Vagina (tissue), 2 donors: ENCODE measurements around the gene LMNA. TPM values are rescaled to one million over a fixed set of nuclear protein-coding genes. Genes with fewer than 3 reads are reported as not detected.

ENCODE experiments used
- DNase-seq, 2 donors: peaks; one replicate each; pipeline ENCODE4 v3.0.0-alpha.2; 2017; ENCODE audit errors: extremely low spot score in 2 of 2
- H3K27ac ChIP-seq: fragments of 200-600 bp; sonication (generic); one replicate; pipeline ENCODE4 v1.5.1; 2019
- H3K27me3 ChIP-seq: fragments of 200-600 bp; sonication (generic); one replicate; pipeline ENCODE4 v1.5.1; 2019
- H3K36me3 ChIP-seq, 2 donors: fragments of 200-600 bp; sonication (generic); one replicate each; pipeline ENCODE4 v1.5.1; 2017 to 2019
- H3K4me1 ChIP-seq: fragments of 200-600 bp; sonication (generic); one replicate; pipeline ENCODE4 v1.5.1; 2019
- H3K4me3 ChIP-seq, 2 donors: fragments of 200-600 bp; sonication (generic); 1 replicate in 1 of 2; 2 replicates in 1 of 2; pipeline ENCODE4 v1.5.1; 2016 to 2019
- H3K9me3 ChIP-seq: fragments of 200-600 bp; sonication (generic); one replicate; pipeline ENCODE4 v1.5.1; 2019
- POLR2A ChIP-seq, 2 donors: fragments of 450-650 bp; IDR thresholded peaks; one replicate each; pipeline ENCODE4 v1.6.1; 2017; ENCODE audit warnings: antibody characterized with exemption in 2 of 2, mild to moderate bottlenecking in 2 of 2, moderate library complexity in 2 of 2
- POLR2AphosphoS5 ChIP-seq, 2 donors: sonication (generic); formaldehyde crosslinking; IDR thresholded peaks; one replicate each; pipeline ENCODE4 v1.9.0; 2017; ENCODE audit warnings: antibody characterized with exemption in 2 of 2, mild to moderate bottlenecking in 2 of 2, low read depth in 1 of 2; ENCODE audit not compliant: insufficient read depth in 1 of 2
- intact Hi-C: fragments of 100-400 bp; cut with DNase I; formaldehyde crosslinking; loops from one replicate; pipeline ENCODE4 v1.15.1; 2023
- total RNA-seq: library from RNA; depleted of rRNA; stranded (reverse); fragments of >200 nt; gene quantifications from one replicate; pipeline ENCODE4 v1.2.3, GENCODE V29; 2016
- TF ChIP-seq, protein P1 (sequence below), 3 experiments: fragments of 450-650 bp in 2 of 3; fragments of 200-600 bp in 1 of 3; sonication (generic) in 1 of 3; IDR thresholded peaks; one replicate each; pipeline ENCODE4 v1.5.1; 2017 to 2019; ENCODE audit warnings: antibody characterized with exemption in 3 of 3, mild to moderate bottlenecking in 2 of 3, moderate library complexity in 2 of 3

The LMNA gene
- total RNA-seq, 1 donor from 2014 or later = 436 TPM

DNA sequence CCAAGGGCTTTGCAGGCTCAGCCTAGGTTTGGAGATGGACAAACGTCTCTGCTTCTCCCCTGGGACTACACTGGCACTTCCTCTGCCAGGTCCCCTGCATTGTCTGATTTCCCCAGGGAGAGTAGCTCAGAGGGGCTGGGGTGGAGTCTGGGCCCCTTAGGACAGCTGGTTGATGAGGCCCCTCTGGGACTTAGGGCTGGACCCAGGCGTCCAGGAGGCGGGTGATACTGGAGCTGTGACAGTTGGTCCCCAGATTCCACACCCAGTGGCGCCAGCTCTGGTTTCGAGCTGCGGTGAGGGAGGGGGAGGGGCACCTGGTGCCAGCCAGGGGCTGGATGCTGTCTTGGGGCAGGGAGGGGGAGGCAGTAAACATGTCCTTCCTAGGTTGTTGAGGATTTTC, 24.8 kb upstream of the LMNA start:
- intact Hi-C loops = no loop called here
- no peaks in the 10 kb centered on the region for H3K36me3 ChIP-seq
- H3K9me3 ChIP-seq = no peaks in the 10 kb centered on the region
- no peak for DNase-seq
- TF ChIP-seq, protein P1, sequence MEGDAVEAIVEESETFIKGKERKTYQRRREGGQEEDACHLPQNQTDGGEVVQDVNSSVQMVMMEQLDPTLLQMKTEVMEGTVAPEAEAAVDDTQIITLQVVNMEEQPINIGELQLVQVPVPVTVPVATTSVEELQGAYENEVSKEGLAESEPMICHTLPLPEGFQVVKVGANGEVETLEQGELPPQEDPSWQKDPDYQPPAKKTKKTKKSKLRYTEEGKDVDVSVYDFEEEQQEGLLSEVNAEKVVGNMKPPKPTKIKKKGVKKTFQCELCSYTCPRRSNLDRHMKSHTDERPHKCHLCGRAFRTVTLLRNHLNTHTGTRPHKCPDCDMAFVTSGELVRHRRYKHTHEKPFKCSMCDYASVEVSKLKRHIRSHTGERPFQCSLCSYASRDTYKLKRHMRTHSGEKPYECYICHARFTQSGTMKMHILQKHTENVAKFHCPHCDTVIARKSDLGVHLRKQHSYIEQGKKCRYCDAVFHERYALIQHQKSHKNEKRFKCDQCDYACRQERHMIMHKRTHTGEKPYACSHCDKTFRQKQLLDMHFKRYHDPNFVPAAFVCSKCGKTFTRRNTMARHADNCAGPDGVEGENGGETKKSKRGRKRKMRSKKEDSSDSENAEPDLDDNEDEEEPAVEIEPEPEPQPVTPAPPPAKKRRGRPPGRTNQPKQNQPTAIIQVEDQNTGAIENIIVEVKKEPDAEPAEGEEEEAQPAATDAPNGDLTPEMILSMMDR (IDR thresholded peaks at IDR 0.05) = no peak
- TF ChIP-seq POLR2AphosphoS5 (IDR thresholded peaks at IDR 0.05; ENCODE audit: insufficient read depth in 1 of 2, low read depth in 1 of 2) (no peak), POLR2A (IDR thresholded peaks at IDR 0.05) (no peak)
- no peaks in the 10 kb centered on the region for H3K27me3 ChIP-seq
- no peak overlapping the region for H3K27ac ChIP-seq
- peaks cover 10% of the 10 kb centered on the region for H3K4me1 ChIP-seq
- H3K4me3 ChIP-seq = no peak overlapping the region

DNA sequence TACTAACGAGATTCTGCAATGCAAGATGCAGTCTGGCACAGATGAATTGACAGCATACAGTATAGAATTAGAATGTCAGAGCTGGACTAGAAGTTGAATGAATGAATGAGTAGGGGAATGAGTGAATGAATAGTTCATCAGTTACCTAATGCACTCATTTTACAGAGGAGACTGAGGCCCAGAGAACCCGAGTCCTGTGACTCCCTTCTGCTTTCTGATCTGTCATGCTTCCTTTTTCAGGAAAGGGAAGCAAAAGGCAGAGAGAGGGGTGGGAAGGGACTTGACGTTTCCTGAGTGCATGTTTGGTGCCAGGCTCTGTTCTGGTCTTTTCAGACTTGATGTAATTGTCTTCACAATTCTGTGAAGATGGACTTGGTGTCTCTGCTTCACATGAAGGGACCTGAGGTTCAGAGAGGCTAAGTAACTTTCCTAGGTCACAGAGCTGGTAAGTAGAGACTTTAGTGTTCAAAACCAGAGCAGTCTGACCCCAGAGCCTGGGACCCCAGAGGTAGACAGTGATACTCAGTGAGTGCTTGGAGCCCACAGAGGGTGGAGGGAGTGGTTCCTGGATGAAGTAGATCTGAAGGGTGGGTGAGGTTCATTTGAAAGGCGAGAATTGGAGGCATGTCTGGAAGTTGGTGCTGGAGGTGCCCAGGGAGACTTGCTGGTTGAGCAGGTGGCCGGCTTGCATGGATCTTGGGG, 24.2 kb upstream of the LMNA start:
- Histone ChIP-seq H3K27me3 (no peaks in the 10 kb centered on the region), H3K4me1 (peaks cover 10% of the 10 kb centered on the region), H3K27ac (no peak overlapping the region)

DNA sequence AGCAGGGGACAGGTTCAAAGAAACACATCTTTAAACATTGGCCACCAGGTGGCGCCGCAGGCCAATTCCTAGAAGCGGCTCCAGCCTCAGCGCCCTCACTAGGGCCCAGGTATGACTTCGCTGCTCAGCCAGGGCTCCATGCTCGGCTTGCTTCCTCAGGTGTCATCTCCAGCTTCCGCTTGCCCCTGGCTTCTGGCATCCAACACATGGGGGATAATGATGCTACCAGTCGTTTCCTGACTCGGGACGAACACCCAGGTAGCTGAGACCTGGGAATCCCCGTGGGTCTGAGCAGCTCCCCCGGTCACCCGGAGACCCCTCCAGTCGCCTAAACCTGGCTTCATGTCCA, 23.7 kb upstream of the LMNA start:
- no peak for DNase-seq
- Histone ChIP-seq H3K36me3 (no peaks in the 10 kb centered on the region), H3K9me3 (no peaks in the 10 kb centered on the region), H3K4me3 (no peak overlapping the region), H3K27ac (no peak overlapping the region), H3K4me1 (peaks cover 14% of the 10 kb centered on the region), H3K27me3 (no peaks in the 10 kb centered on the region)
- TF ChIP-seq POLR2A (IDR thresholded peaks at IDR 0.05) = no peak
- peak in 1 of 2 donors; percentile 22 for TF ChIP-seq POLR2AphosphoS5 (IDR thresholded peaks at IDR 0.05; ENCODE audit: insufficient read depth in 1 of 2, low read depth in 1 of 2)
- TF ChIP-seq, protein P1 (IDR thresholded peaks at IDR 0.05) = peak; percentile 80 to 93 (median 84)
- intact Hi-C loops = no loop called here

More for the DNA sequence above, 24.2 kb upstream of the LMNA start:
- TF ChIP-seq, protein P1 (IDR thresholded peaks at IDR 0.05) = no peak
- TF ChIP-seq POLR2A (IDR thresholded peaks at IDR 0.05) (no peak), POLR2AphosphoS5 (IDR thresholded peaks at IDR 0.05; ENCODE audit: insufficient read depth in 1 of 2, low read depth in 1 of 2) (no peak)
- H3K4me3 ChIP-seq = no peak overlapping the region
- no peaks in the 10 kb centered on the region for H3K36me3 ChIP-seq
- intact Hi-C loops = no loop called here
- H3K9me3 ChIP-seq = no peaks in the 10 kb centered on the region
- no peak for DNase-seq

DNA sequence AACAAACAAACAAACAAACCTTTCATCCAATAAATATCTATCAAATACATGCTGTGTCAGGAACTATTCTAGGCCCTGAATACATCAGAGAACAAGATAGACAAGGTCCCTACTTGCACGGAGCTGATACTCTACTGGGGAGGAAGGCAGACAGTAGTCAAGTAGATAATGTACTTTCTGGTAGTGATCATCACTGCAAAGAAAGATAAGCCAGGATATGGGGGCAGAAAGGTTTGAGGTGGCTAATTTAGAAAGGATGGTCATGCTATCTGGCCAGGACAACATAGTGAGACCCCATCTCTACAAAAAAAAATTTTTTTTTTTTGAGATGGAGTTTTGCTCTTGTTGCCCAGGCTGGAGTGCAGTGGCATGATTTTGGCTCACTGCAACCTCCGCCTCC, 22.9 kb upstream of the LMNA start:
- Histone ChIP-seq H3K36me3 (no peaks in the 10 kb centered on the region), H3K27ac (no peak overlapping the region), H3K9me3 (no peaks in the 10 kb centered on the region), H3K4me1 (peaks cover 22% of the 10 kb centered on the region), H3K4me3 (no peak overlapping the region), H3K27me3 (no peaks in the 10 kb centered on the region)
- TF ChIP-seq POLR2AphosphoS5 (IDR thresholded peaks at IDR 0.05; ENCODE audit: insufficient read depth in 1 of 2, low read depth in 1 of 2) (no peak), POLR2A (IDR thresholded peaks at IDR 0.05) (no peak)
- TF ChIP-seq, protein P1 (IDR thresholded peaks at IDR 0.05) = no peak
- intact Hi-C loops = loop anchor here (2.0 kb wide), 1 partner anchor 133 kb away; no protein-coding TSS in a partner anchor
- DNase-seq = no peak

DNA sequence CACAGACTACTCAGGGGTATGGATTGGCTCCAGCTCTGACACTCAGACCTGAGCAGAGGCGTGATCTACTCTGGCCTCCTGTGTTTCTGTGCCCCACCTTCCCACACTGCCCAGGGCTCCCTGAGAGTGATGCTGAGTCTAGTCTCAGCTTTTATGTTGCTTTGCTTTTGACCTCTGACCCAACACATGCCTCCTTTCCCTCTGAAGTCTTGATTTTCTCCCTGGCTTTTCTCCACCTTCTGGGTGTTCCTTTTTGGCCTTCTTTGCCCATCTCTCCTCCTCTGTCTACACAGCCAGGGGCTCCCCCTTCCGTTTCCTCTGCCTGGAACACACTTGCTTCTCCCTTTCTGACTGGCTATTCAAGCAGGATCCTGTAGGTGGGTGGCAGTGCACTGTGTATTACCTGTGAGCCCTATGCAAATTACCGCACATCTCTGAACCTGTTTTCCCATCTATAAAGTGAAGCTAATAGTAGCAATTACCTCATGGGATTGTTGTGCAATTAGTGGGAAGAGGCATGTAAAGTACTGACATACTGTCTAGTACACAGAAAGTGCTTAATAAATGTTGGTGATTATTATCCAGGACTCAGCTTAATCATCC, 18.5 kb upstream of the LMNA start:
- H3K4me1 ChIP-seq = peaks cover 37% of the 10 kb centered on the region
- no peaks in the 10 kb centered on the region for H3K36me3 ChIP-seq
- peak overlapping the region; percentile 96 for H3K27ac ChIP-seq
- no peaks in the 10 kb centered on the region for H3K9me3 ChIP-seq
- intact Hi-C loops = loop anchor here (2.0 kb wide), 1 partner anchor 35 kb away; no protein-coding TSS in a partner anchor
- TF ChIP-seq POLR2AphosphoS5 (IDR thresholded peaks at IDR 0.05; ENCODE audit: insufficient read depth in 1 of 2, low read depth in 1 of 2) = no peak
- no peak for TF ChIP-seq POLR2A (IDR thresholded peaks at IDR 0.05)
- TF ChIP-seq, protein P1 (IDR thresholded peaks at IDR 0.05) = no peak
- H3K27me3 ChIP-seq = no peaks in the 10 kb centered on the region
- no peak overlapping the region for H3K4me3 ChIP-seq
- DNase-seq = no peak
